HCT116 (cell line): ENCODE measurements around the gene SENP6. TPM values are rescaled to one million over a fixed set of nuclear protein-coding genes. Genes with fewer than 3 reads are reported as not detected.

Experiments used
- total RNA-seq: library from RNA; stranded (reverse); gene quantifications from one replicate; pipeline ENCODE4 v1.2.1, GENCODE V29; 2021; ENCODE audit not compliant: unreplicated experiment

SENP6 gene
- total RNA-seq, 1 experiment from 2014 or later = 78.1 TPM

Other genes starting within 250 kb of the SENP6 start
- gene FILIP1, start 108.1 kb upstream of the SENP6 start, total RNA-seq = 0.05 TPM
- 44.1 TPM for gene MYO6, start 147.4 kb downstream of the SENP6 start, total RNA-seq